CD8-positive, alpha-beta memory T cell (primary cell): ENCODE measurements around the gene KCNIP3. TPM values are rescaled to one million over a fixed set of nuclear protein-coding genes. Genes with fewer than 3 reads are reported as not detected.
A peak's percentile ranks its signal among the peaks of the same experiment; 100 is the strongest.
"Not testable (repeated sequence)": the region's sequence is repeated elsewhere in the genome, so short reads cannot be mapped to it uniquely, and the experiment has no call there.

Source experiments
- CTCF ChIA-PET: fragments of 350-600 bp; sonication (Branson Sonifier 250); formaldehyde crosslinking; loops from one replicate; lab custom pipeline; 2021; ENCODE audit warnings: antibody characterized with exemption; lab: Charles Lee
- POLR2A ChIA-PET: fragments of 350-600 bp; sonication (Branson Sonifier 250); formaldehyde crosslinking; loops from one replicate; lab custom pipeline; 2021; ENCODE audit warnings: antibody characterized with exemption; lab: Charles Lee
- DNase-seq, 5 donors: peaks; one replicate each; pipeline versions ENCODE4 v3.0.0 to v3.0.0-alpha.2; 2020 to 2022; ENCODE audit warnings: mixed read lengths in 1 of 5
- H3K27ac ChIP-seq: one replicate; pipeline ENCODE4 v1.7.0; 2013; ENCODE audit warnings: low read depth, mild to moderate bottlenecking, low read length, moderate library complexity
- H3K27me3 ChIP-seq: 2 replicates; pipeline ENCODE4 v1.7.0; 2013; ENCODE audit warnings: low read length, mild to moderate bottlenecking; ENCODE audit not compliant: insufficient read depth, poor library complexity, severe bottlenecking
- H3K36me3 ChIP-seq: 2 replicates; pipeline ENCODE4 v1.7.0; 2013; ENCODE audit warnings: mild to moderate bottlenecking, low read length, moderate library complexity; ENCODE audit not compliant: insufficient read depth
- H3K4me1 ChIP-seq: 2 replicates; pipeline ENCODE4 v1.7.0; 2013; ENCODE audit warnings: mild to moderate bottlenecking, low read length, moderate library complexity; ENCODE audit not compliant: insufficient read depth
- H3K4me3 ChIP-seq: 2 replicates; pipeline ENCODE4 v1.7.0; 2013; ENCODE audit warnings: mild to moderate bottlenecking, low read length
- H3K9me3 ChIP-seq: 2 replicates; pipeline ENCODE4 v1.7.0; 2013; ENCODE audit warnings: mild to moderate bottlenecking, low read length
- H3K27ac Mint-ChIP-seq, 8 donors: one replicate each; pipeline ENCODE4 v1.8.0; 2020 to 2021; ENCODE audit warnings: mixed read lengths in 8 of 8, mild to moderate bottlenecking in 6 of 8, inconsistent platforms in 3 of 8, moderate library complexity in 3 of 8
- H3K27me3 Mint-ChIP-seq, 2 donors: one replicate each; pipeline ENCODE4 v1.8.0; 2020 to 2021; ENCODE audit warnings: mixed read lengths in 2 of 2, mild to moderate bottlenecking in 1 of 2, moderate library complexity in 1 of 2
- H3K36me3 Mint-ChIP-seq, 3 donors: one replicate each; pipeline ENCODE4 v1.8.0; 2020 to 2021; ENCODE audit warnings: mixed read lengths in 3 of 3, inconsistent platforms in 1 of 3, mild to moderate bottlenecking in 1 of 3
- H3K4me1 Mint-ChIP-seq, 3 donors: one replicate each; pipeline ENCODE4 v1.8.0; 2020 to 2021; ENCODE audit warnings: mixed read lengths in 3 of 3, inconsistent platforms in 1 of 3, mild to moderate bottlenecking in 1 of 3
- H3K4me3 Mint-ChIP-seq, 7 donors: one replicate each; pipeline ENCODE4 v1.8.0; 2020 to 2021; ENCODE audit warnings: mixed read lengths in 7 of 7, mild to moderate bottlenecking in 6 of 7, moderate library complexity in 4 of 7, inconsistent platforms in 2 of 7
- H3K9me3 Mint-ChIP-seq, 5 donors: one replicate each; pipeline ENCODE4 v1.8.0; 2020 to 2022; ENCODE audit warnings: mixed read lengths in 5 of 5, mild to moderate bottlenecking in 3 of 5, moderate library complexity in 2 of 5, inconsistent platforms in 1 of 5
- polyA plus RNA-seq: library from polyadenylated mRNA; unstranded; fragments of 300-500 nt; fragmentation: Illumina TruSeq; gene quantifications from one replicate; pipeline ENCODE4 v1.2.3, GENCODE V29; 2021
- total RNA-seq, 2 experiments: library from RNA; stranded (reverse); gene quantifications; one replicate each; pipeline ENCODE4 v1.2.3, GENCODE V29; 2021

Gene KCNIP3
- total and polyA plus RNA-seq, 3 experiments from 2014 or later, result not detected

DNA sequence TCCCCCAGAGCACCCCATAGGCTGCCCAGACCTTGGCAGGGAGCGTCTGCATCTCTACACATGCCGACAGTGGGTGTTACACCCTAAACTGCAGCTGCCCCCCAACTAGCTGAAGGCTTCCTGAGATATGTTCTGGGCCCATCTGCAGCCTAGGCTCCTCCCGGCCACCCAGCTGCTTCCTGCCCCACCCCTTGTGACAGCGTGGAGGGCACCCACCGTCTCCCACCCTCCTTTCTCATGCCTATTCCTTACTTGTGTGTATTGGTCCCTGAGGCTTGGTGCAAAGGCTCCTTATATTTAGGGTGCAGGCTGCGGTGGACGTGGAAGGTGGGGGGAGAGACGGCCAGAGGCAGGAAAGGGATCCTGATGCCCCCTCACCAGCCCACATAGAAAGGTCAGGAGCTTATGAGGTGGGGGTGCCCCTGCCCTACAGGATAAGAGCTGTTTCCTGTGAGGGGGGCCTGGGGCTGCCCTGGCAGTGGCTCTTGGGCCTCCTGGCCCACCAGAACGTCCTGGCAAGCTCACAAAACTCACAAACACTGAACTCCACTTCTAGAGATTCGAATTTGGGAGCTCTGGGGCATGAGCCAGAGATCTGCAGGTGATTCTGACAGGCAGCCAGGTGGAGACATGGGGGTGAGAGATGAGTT, 30.2 kb upstream of the KCNIP3 start:
- peaks cover 2 to 3% of the 10 kb centered on the region in 2 donors for H3K27me3 Mint-ChIP-seq
- no peaks in the 10 kb centered on the region for H3K4me1 Mint-ChIP-seq
- no peaks in the 10 kb centered on the region for H3K9me3 ChIP-seq
- no peak overlapping the region for H3K27ac ChIP-seq
- H3K4me1 ChIP-seq, result no peaks in the 10 kb centered on the region
- H3K36me3 ChIP-seq, result no peaks in the 10 kb centered on the region
- H3K9me3 Mint-ChIP-seq, result peaks cover 0 to 2% (median 0%) of the 10 kb centered on the region in 5 donors
- H3K27ac Mint-ChIP-seq, result no peak overlapping the region
- CTCF ChIA-PET, result interaction anchor here (1.0 kb wide), 1 partner anchor 32 kb away, joined by 3 read pairs; no protein-coding TSS in a partner anchor
- no peak for DNase-seq
- H3K4me3 Mint-ChIP-seq, result no peak overlapping the region
- no peaks in the 10 kb centered on the region for H3K27me3 ChIP-seq
- H3K4me3 ChIP-seq, result no peak overlapping the region
- POLR2A ChIA-PET, result no interaction called here
- no peaks in the 10 kb centered on the region for H3K36me3 Mint-ChIP-seq

DNA sequence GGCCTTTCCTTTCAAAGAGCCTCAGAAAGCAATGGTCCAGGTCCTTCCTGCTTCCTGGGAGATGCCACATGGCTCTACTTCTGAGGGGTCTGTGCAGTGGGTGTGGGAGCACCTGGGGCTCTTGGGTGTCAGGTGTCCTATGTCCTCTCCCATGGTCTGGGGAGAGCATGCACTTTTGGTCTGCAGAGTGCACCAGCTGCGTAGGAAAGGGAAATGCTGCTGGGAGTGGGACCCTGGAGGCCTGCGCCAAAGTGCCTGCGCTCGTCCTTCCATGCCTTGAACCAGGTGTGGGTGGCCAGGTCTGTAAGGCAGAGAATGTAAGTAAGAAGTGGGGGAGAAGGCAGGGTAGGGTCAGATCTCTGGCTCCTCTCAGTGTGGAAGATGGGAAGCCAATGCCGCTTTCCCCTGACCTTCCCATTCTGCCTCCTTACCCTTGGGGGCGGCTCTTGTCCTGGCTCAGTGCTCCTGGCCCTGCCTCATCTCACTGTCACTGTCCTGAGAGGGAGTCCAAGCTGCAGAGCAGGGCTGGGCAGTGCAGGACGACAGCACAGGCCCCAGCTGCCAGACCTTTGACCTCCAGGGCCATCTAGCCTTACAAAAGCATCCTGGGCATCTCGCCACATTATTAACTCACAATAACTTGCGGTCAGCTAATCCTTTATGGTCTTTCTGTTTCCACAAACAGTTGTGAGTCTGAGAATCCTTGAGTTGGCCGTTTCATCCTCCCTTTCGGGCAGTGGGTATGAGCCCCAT, 29.5 kb upstream of the KCNIP3 start:
- ChIA-PET CTCF (interaction anchor here (1.0 kb wide), 1 partner anchor 31 kb away, joined by 3 read pairs; no protein-coding TSS in a partner anchor), POLR2A (no interaction called here)
- Histone ChIP-seq H3K36me3 (no peaks in the 10 kb centered on the region), H3K4me1 (no peaks in the 10 kb centered on the region), H3K4me3 (no peak overlapping the region), H3K27ac (no peak overlapping the region), H3K27me3 (no peaks in the 10 kb centered on the region), H3K9me3 (no peaks in the 10 kb centered on the region)
- DNase-seq, result no peak
- Mint-ChIP-seq H3K9me3 (no peaks in the 10 kb centered on the region), H3K27ac (no peak overlapping the region), H3K4me3 (no peak overlapping the region), H3K36me3 (no peaks in the 10 kb centered on the region), H3K4me1 (no peaks in the 10 kb centered on the region), H3K27me3 (peaks cover 2 to 3% of the 10 kb centered on the region in 2 donors)

DNA sequence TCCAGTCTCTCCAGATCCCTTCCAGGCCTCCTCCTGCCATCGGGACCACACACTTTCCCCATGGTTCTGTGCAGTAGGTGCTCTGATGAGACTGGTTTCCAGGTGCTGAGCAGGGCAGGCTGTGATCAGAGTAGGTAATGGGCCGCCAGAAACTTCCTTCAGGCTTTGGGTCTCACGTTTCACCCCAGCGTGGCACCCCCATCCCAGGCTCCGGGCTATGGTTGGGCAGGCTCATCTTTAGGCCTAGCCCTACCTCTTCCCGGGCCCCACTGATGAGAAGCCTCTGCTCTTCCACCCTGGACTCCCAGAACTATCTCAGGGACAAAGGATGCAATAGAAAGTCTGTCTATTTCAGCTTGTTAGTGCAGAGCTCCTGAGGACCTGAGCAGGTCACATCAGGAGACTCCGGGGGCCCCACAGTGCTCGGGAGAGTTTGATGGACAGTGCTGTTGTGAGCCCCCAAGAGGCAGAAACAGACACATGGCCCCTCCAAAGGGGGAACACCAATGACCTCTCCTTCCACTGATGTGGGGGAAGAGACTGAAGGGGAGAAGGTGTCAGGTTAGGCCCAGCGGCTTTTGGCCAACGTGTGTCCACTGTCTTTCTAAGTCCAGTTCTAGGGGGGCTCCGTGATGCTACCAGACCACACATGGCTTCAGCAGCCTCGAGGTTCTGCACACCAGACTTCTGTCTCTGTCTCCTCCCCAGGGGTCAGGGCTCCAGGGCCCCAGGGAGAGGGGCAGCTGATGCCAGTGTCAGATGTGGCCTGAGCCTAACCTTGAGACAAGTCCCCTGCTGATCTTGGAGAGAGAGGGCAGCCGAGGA, 28.7 kb upstream of the KCNIP3 start:
- Mint-ChIP-seq H3K4me3 (no peak overlapping the region), H3K4me1 (no peaks in the 10 kb centered on the region), H3K36me3 (no peaks in the 10 kb centered on the region), H3K27ac (no peak overlapping the region), H3K27me3 (peaks cover 2 to 3% of the 10 kb centered on the region in 2 donors), H3K9me3 (no peaks in the 10 kb centered on the region)
- Histone ChIP-seq H3K36me3 (no peaks in the 10 kb centered on the region), H3K4me1 (no peaks in the 10 kb centered on the region), H3K27me3 (no peaks in the 10 kb centered on the region), H3K9me3 (no peaks in the 10 kb centered on the region), H3K4me3 (no peak overlapping the region), H3K27ac (no peak overlapping the region)
- DNase-seq, result no peak
- POLR2A ChIA-PET, result no interaction called here
- CTCF ChIA-PET, result no interaction called here

DNA sequence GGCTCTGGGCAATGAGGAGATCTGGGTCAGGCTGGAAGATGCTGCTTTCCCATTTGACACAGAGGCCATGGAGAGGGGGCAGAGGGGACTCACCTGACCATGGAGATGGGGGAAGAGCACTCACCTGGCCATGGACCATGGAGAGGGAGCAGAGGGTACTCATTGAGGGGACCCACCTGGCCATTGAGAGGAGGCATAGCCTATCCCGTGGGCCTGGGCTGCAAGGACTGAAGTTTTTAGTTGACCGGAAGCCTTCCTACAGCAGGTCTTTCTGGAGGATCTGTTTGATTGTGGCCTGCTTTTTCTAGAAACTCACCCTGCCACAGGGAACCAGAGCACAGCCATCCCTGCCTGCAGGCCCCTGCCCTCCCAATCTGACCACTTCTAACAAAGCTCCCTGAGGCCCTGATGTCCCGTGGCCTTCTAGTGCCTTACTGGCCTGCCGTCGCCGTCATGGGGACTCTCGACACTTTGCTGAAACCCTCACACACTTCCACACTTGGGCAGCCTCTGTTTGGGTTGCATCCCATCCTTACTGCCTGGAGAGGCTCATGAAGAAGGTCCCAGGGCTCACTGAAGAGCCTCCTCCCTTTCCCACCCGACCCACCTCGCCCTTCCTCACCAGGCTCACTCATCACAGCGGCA, 28.0 kb upstream of the KCNIP3 start:
- no peaks in the 10 kb centered on the region for H3K27me3 ChIP-seq
- no peaks in the 10 kb centered on the region for H3K9me3 Mint-ChIP-seq
- CTCF ChIA-PET, result no interaction called here

DNA sequence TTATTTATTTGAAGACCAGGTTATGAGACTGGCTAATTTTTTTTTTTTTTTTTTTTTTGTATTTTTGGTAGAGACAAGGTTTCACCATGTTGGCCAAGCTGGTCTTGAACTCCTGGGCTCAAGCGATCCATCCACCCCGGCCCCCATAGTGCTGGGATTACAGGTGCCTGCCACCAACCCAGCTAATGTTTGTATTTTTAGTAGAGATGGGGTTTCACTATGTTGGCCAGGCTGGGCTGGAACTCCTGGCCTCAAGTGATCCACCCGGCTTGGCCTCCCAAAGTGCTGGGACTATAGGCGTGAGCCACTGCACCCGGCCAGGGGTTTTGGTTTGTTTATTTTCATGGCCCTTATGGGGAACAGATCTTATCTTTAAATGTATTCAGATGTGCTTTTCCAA, 27.4 kb upstream of the KCNIP3 start:
- H3K27ac Mint-ChIP-seq, CTCF ChIA-PET, H3K4me3 Mint-ChIP-seq, H3K4me1 ChIP-seq, H3K36me3 Mint-ChIP-seq, H3K9me3 ChIP-seq, H3K9me3 Mint-ChIP-seq, H3K27me3 Mint-ChIP-seq, H3K27me3 ChIP-seq, H3K4me1 Mint-ChIP-seq, H3K27ac ChIP-seq, H3K4me3 ChIP-seq, POLR2A ChIA-PET, H3K36me3 ChIP-seq: not testable (repeated sequence)
- peak in 1 of 5 donors; percentile 6 for DNase-seq

More for the DNA sequence above, 28.0 kb upstream of the KCNIP3 start:
- H3K4me3 ChIP-seq, result no peak overlapping the region
- H3K9me3 ChIP-seq, result no peaks in the 10 kb centered on the region
- H3K36me3 ChIP-seq, result no peaks in the 10 kb centered on the region
- POLR2A ChIA-PET, result no interaction called here
- H3K27ac Mint-ChIP-seq, result no peak overlapping the region
- peaks cover 2 to 3% of the 10 kb centered on the region in 2 donors for H3K27me3 Mint-ChIP-seq
- H3K4me1 ChIP-seq, result no peaks in the 10 kb centered on the region
- peak in 1 of 5 donors; percentile 15 for DNase-seq
- no peak overlapping the region for H3K4me3 Mint-ChIP-seq
- no peaks in the 10 kb centered on the region for H3K4me1 Mint-ChIP-seq
- H3K36me3 Mint-ChIP-seq, result no peaks in the 10 kb centered on the region
- H3K27ac ChIP-seq, result no peak overlapping the region

DNA sequence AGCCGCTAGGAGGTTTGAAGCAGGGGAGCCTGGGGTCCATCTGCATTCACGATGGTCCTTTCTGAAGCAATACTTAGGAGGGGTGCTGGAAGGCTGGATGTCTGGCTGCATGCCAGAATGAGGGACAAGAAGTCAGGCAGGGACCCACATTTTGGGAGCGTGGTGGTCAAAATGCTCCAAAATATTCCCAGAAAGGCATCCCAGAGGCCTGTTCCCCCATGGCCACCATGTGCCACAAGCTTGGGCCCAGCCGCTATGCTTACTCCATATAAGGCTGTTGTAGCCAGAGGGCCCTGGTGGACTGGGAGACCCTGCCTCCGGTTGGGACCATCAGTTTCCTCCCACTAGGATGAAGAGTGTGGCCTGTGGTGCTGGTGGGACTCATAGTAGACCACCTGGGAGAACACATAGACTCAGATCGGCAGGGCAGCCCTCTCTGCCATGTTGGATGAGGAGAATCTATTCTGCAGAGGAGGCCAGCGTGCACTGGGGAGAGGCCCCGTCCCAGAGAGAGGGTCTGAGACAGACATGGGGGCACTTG, 26.5 kb upstream of the KCNIP3 start:
- no peaks in the 10 kb centered on the region for H3K4me1 ChIP-seq
- no peaks in the 10 kb centered on the region for H3K9me3 Mint-ChIP-seq
- POLR2A ChIA-PET, result no interaction called here

DNA sequence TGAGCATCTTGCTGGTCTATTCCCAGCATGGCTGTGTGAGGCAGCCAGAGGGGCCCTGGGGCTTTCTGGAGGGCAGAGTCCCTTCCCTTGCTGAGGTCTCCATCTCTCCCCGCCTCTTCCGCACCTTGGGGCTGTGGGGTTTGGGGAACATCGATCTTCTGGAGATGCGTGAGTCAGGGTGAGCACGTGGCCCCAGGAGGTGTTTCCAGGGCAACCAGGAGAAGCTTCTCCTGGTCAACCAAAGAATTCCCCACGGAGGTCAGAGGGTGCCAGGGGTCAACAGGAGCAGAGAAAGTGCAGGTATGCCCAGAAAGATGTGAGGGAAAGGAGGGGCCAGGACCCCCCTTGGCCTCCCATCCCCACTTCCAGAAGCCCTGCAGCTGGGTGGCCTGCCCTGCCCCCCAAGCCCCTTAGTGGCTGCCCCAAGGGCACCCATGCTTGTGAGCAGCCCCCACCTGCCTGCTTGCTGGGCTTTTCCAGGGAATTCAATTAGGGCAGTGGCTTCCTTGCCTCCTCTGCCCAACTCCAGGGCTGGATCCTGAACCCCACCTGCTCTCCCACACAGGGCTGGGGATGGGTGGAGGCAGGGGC, 25.7 kb upstream of the KCNIP3 start:
- Mint-ChIP-seq H3K9me3 (no peaks in the 10 kb centered on the region), H3K4me3 (no peak overlapping the region), H3K27me3 (peaks cover under 1 to 2% of the 10 kb centered on the region in 2 donors), H3K4me1 (no peaks in the 10 kb centered on the region), H3K36me3 (no peaks in the 10 kb centered on the region), H3K27ac (no peak overlapping the region)
- Histone ChIP-seq H3K27ac (no peak overlapping the region), H3K4me3 (no peak overlapping the region), H3K27me3 (no peaks in the 10 kb centered on the region), H3K36me3 (no peaks in the 10 kb centered on the region), H3K9me3 (no peaks in the 10 kb centered on the region), H3K4me1 (no peaks in the 10 kb centered on the region)
- ChIA-PET POLR2A (no interaction called here), CTCF (no interaction called here)
- DNase-seq, result peak in 1 of 5 donors; percentile 27

More for the DNA sequence above, 26.5 kb upstream of the KCNIP3 start:
- Histone ChIP-seq H3K27me3 (no peaks in the 10 kb centered on the region), H3K9me3 (no peaks in the 10 kb centered on the region), H3K4me3 (no peak overlapping the region), H3K27ac (no peak overlapping the region), H3K36me3 (no peaks in the 10 kb centered on the region)
- Mint-ChIP-seq H3K4me1 (no peaks in the 10 kb centered on the region), H3K27me3 (peaks cover 2 to 3% of the 10 kb centered on the region in 2 donors), H3K4me3 (peak overlapping the region in 1 of 7 donors; percentile 29), H3K36me3 (no peaks in the 10 kb centered on the region), H3K27ac (no peak overlapping the region)
- CTCF ChIA-PET, result no interaction called here
- DNase-seq, result peak in 1 of 5 donors; percentile 12
